ENCODE data around the gene MUC5B. TPM values are rescaled to one million over a fixed set of nuclear protein-coding genes. Genes with fewer than 3 reads are reported as not detected.
A peak's percentile ranks its signal among the peaks of the same experiment; 100 is the strongest.

The MUC5B gene
- total RNA-seq, 1 experiment from 2014 or later, result 1.6 TPM

DNA sequence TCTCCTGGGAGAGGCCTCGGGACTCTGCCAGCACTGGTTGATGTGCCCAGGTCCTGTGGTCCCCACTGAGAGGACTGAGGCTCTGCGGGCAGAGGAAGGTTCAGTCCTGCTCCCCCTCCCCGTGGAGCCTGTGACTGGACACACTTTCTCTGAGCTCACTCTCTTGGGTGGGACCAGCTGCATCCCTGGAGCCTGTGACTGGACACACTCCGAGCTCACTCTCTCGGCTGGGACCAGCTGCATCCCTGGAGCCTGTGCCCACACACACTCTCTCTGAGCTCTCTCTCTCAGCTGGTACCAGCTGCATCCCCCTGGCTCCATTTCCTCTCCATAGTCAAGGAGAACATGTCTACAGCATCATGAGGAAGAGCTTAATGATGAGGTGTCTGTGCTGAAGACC, 47.1 kb downstream of the MUC5B start (continued):
- TF ChIP-seq, protein P1, sequence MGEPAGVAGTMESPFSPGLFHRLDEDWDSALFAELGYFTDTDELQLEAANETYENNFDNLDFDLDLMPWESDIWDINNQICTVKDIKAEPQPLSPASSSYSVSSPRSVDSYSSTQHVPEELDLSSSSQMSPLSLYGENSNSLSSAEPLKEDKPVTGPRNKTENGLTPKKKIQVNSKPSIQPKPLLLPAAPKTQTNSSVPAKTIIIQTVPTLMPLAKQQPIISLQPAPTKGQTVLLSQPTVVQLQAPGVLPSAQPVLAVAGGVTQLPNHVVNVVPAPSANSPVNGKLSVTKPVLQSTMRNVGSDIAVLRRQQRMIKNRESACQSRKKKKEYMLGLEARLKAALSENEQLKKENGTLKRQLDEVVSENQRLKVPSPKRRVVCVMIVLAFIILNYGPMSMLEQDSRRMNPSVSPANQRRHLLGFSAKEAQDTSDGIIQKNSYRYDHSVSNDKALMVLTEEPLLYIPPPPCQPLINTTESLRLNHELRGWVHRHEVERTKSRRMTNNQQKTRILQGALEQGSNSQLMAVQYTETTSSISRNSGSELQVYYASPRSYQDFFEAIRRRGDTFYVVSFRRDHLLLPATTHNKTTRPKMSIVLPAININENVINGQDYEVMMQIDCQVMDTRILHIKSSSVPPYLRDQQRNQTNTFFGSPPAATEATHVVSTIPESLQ (CRISPR knock-in tag; IDR thresholded peaks at IDR 0.05), result no peak
- no peak for TF ChIP-seq CREM (CRISPR knock-in tag; IDR thresholded peaks at IDR 0.05)
- TF ChIP-seq IRF2 (CRISPR knock-in tag; IDR thresholded peaks at IDR 0.05; ENCODE audit: borderline replicate concordance, low read depth), result no peak
- TF ChIP-seq, protein P2, sequence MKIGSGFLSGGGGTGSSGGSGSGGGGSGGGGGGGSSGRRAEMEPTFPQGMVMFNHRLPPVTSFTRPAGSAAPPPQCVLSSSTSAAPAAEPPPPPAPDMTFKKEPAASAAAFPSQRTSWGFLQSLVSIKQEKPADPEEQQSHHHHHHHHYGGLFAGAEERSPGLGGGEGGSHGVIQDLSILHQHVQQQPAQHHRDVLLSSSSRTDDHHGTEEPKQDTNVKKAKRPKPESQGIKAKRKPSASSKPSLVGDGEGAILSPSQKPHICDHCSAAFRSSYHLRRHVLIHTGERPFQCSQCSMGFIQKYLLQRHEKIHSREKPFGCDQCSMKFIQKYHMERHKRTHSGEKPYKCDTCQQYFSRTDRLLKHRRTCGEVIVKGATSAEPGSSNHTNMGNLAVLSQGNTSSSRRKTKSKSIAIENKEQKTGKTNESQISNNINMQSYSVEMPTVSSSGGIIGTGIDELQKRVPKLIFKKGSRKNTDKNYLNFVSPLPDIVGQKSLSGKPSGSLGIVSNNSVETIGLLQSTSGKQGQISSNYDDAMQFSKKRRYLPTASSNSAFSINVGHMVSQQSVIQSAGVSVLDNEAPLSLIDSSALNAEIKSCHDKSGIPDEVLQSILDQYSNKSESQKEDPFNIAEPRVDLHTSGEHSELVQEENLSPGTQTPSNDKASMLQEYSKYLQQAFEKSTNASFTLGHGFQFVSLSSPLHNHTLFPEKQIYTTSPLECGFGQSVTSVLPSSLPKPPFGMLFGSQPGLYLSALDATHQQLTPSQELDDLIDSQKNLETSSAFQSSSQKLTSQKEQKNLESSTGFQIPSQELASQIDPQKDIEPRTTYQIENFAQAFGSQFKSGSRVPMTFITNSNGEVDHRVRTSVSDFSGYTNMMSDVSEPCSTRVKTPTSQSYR (CRISPR knock-in tag; IDR thresholded peaks at IDR 0.05), result no peak
- TF ChIP-seq, protein P3, sequence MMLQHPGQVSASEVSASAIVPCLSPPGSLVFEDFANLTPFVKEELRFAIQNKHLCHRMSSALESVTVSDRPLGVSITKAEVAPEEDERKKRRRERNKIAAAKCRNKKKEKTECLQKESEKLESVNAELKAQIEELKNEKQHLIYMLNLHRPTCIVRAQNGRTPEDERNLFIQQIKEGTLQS (CRISPR knock-in tag; conservative IDR thresholded peaks at IDR 0.05), result no peak

DNA sequence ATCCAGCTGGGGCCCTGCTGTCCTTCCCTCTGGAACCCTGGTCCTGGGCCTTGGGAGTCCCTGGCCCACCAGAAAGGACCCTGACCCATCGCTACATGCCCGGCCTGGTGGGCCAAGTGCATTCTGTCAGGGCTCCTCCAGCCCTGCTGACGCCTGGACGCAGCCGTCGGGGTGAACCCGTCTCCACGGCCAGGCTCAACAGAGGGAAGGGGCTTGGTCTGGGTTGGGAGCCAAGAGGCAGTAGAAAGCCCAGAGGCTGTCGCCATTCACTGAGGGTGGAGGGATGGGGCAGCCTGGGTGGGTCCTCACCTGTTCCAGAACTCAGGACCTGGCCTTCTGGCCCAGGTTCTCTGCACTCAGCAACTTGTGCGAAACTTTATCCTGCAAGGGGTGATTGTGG, 47.6 kb downstream of the MUC5B start:
- ATAC-seq (no peak), DNase-seq (ENCODE audit: low spot score) (no peak)
- Mint-ChIP-seq H3K4me1 (no peaks in the 10 kb centered on the region), H3K9me3 (peaks cover 21% of the 10 kb centered on the region), H3K4me3 (no peak overlapping the region), H3K27me3 (ENCODE audit: low read depth) (peaks cover 6% of the 10 kb centered on the region; the same call in 1 of the 2 replicates), H3K27ac (no peak overlapping the region), H3K36me3 (peaks cover 13% of the 10 kb centered on the region)
- ChIA-PET POLR2A (no interaction called here), CTCF (no interaction called here)
- TF ChIP-seq GTF2I (CRISPR knock-in tag; conservative IDR thresholded peaks at IDR 0.05) (no peak), JUN (CRISPR knock-in tag; IDR thresholded peaks at IDR 0.05) (no peak)
- TF ChIP-seq, protein P4, sequence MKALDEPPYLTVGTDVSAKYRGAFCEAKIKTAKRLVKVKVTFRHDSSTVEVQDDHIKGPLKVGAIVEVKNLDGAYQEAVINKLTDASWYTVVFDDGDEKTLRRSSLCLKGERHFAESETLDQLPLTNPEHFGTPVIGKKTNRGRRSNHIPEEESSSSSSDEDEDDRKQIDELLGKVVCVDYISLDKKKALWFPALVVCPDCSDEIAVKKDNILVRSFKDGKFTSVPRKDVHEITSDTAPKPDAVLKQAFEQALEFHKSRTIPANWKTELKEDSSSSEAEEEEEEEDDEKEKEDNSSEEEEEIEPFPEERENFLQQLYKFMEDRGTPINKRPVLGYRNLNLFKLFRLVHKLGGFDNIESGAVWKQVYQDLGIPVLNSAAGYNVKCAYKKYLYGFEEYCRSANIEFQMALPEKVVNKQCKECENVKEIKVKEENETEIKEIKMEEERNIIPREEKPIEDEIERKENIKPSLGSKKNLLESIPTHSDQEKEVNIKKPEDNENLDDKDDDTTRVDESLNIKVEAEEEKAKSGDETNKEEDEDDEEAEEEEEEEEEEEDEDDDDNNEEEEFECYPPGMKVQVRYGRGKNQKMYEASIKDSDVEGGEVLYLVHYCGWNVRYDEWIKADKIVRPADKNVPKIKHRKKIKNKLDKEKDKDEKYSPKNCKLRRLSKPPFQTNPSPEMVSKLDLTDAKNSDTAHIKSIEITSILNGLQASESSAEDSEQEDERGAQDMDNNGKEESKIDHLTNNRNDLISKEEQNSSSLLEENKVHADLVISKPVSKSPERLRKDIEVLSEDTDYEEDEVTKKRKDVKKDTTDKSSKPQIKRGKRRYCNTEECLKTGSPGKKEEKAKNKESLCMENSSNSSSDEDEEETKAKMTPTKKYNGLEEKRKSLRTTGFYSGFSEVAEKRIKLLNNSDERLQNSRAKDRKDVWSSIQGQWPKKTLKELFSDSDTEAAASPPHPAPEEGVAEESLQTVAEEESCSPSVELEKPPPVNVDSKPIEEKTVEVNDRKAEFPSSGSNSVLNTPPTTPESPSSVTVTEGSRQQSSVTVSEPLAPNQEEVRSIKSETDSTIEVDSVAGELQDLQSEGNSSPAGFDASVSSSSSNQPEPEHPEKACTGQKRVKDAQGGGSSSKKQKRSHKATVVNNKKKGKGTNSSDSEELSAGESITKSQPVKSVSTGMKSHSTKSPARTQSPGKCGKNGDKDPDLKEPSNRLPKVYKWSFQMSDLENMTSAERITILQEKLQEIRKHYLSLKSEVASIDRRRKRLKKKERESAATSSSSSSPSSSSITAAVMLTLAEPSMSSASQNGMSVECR (CRISPR knock-in tag; IDR thresholded peaks at IDR 0.05; ENCODE audit: borderline replicate concordance), result no peak

DNA sequence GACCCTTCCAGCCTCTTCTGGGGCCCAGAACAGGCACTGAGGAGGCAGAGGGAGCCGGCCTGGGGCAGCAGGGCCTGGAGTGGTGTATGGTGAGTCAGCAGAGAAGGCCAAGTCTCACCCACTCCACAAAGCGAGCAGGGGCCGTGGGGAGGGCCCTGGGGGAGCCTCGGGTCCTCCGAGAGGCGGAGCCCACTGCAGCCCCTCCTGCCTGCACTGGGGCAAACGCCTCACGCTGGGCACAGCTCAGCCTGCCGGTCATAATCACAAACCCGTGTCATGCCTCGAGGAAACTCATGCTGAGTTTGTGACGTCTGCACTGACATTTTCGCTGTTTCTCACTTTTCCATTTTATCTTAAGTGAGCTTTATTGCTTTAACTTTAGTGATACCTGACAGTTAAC, 48.1 kb downstream of the MUC5B start:
- ChIA-PET POLR2A (no interaction called here), CTCF (no interaction called here)
- ATAC-seq (peak; percentile 36; the same call in 1 of the 2 replicates), DNase-seq (ENCODE audit: low spot score) (no peak)
- Mint-ChIP-seq H3K9me3 (peaks cover 19% of the 10 kb centered on the region), H3K27me3 (ENCODE audit: low read depth) (peaks cover 6% of the 10 kb centered on the region; the same call in 1 of the 2 replicates), H3K36me3 (peaks cover 15% of the 10 kb centered on the region), H3K4me1 (no peaks in the 10 kb centered on the region), H3K4me3 (no peak overlapping the region), H3K27ac (no peak overlapping the region; the same call in 1 of the 2 replicates)
- TF ChIP-seq ZNF396 (CRISPR knock-in tag; IDR thresholded peaks at IDR 0.05; ENCODE audit: borderline replicate concordance), result no peak
- no peak for TF ChIP-seq NFE2L1 (CRISPR knock-in tag; IDR thresholded peaks at IDR 0.05)
- no peak for TF ChIP-seq FOXP1 (CRISPR knock-in tag; IDR thresholded peaks at IDR 0.05; ENCODE audit: borderline replicate concordance)
- TF ChIP-seq ZNF138 (CRISPR knock-in tag; conservative IDR thresholded peaks at IDR 0.05), result no peak
- TF ChIP-seq, protein P4 (CRISPR knock-in tag; IDR thresholded peaks at IDR 0.05; ENCODE audit: borderline replicate concordance), result no peak
- no peak for TF ChIP-seq ZNF423 (CRISPR knock-in tag; IDR thresholded peaks at IDR 0.05)
- TF ChIP-seq, protein P5, sequence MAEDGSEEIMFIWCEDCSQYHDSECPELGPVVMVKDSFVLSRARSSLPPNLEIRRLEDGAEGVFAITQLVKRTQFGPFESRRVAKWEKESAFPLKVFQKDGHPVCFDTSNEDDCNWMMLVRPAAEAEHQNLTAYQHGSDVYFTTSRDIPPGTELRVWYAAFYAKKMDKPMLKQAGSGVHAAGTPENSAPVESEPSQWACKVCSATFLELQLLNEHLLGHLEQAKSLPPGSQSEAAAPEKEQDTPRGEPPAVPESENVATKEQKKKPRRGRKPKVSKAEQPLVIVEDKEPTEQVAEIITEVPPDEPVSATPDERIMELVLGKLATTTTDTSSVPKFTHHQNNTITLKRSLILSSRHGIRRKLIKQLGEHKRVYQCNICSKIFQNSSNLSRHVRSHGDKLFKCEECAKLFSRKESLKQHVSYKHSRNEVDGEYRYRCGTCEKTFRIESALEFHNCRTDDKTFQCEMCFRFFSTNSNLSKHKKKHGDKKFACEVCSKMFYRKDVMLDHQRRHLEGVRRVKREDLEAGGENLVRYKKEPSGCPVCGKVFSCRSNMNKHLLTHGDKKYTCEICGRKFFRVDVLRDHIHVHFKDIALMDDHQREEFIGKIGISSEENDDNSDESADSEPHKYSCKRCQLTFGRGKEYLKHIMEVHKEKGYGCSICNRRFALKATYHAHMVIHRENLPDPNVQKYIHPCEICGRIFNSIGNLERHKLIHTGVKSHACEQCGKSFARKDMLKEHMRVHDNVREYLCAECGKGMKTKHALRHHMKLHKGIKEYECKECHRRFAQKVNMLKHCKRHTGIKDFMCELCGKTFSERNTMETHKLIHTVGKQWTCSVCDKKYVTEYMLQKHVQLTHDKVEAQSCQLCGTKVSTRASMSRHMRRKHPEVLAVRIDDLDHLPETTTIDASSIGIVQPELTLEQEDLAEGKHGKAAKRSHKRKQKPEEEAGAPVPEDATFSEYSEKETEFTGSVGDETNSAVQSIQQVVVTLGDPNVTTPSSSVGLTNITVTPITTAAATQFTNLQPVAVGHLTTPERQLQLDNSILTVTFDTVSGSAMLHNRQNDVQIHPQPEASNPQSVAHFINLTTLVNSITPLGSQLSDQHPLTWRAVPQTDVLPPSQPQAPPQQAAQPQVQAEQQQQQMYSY (CRISPR knock-in tag; IDR thresholded peaks at IDR 0.05), result no peak
- no peak for TF ChIP-seq PRRX2 (CRISPR knock-in tag; IDR thresholded peaks at IDR 0.05)

Data from WTC11 (cell line).